GM23338 (cell line): ENCODE measurements around the gene PUDP. TPM values are rescaled to one million over a fixed set of nuclear protein-coding genes. Genes with fewer than 3 reads are reported as not detected.

ENCODE experiments used
- ATAC-seq: fragments of 200-7000 bp; cut with Tn5 transposase; 3 replicates; pipeline ENCODE4 v1.9.1; 2020
- DNase-seq: peaks from one replicate; pipeline ENCODE4 v3.0.0-alpha.2; 2015; ENCODE audit warnings: low spot score
- H2AFZ ChIP-seq: fragments of 200-600 bp; sonication (generic); 2 replicates; pipeline ENCODE4 v1.8.0; 2016; ENCODE audit warnings: antibody characterized with exemption, mild to moderate bottlenecking, moderate library complexity
- H3F3A ChIP-seq: fragments of 200-600 bp; sonication (generic); replicated peaks from 2 replicates; pipeline ENCODE4 v1.8.0; 2017; ENCODE audit warnings: antibody characterized with exemption, mixed run types, low read depth
- H3K27ac ChIP-seq: fragments of 200-600 bp; sonication (generic); 2 replicates; pipeline ENCODE4 v1.6.1; 2016; ENCODE audit warnings: low read depth
- H3K27me3 ChIP-seq: fragments of 200-600 bp; sonication (generic); 2 replicates; pipeline ENCODE4 v1.8.0; 2016; ENCODE audit warnings: mild to moderate bottlenecking, mixed run types, moderate library complexity; ENCODE audit not compliant: insufficient read depth
- H3K36me3 ChIP-seq: fragments of 200-600 bp; sonication (generic); 2 replicates; pipeline ENCODE4 v1.8.0; 2016; ENCODE audit warnings: mild to moderate bottlenecking; ENCODE audit not compliant: insufficient read depth
- H3K4me1 ChIP-seq: fragments of 200-600 bp; sonication (generic); 2 replicates; pipeline ENCODE4 v1.8.0; 2016; ENCODE audit warnings: mild to moderate bottlenecking, moderate library complexity; ENCODE audit not compliant: insufficient read depth
- H3K4me2 ChIP-seq: fragments of 200-600 bp; sonication (generic); 2 replicates; pipeline ENCODE4 v1.7.1; 2017; ENCODE audit warnings: mixed run types
- H3K4me3 ChIP-seq: fragments of 200-600 bp; sonication (generic); 2 replicates; pipeline ENCODE4 v1.6.1; 2016; ENCODE audit warnings: mixed run types
- H3K79me2 ChIP-seq: fragments of 200-600 bp; sonication (generic); replicated peaks from 2 replicates; pipeline ENCODE4 v1.8.0; 2017; ENCODE audit warnings: mild to moderate bottlenecking; ENCODE audit not compliant: insufficient read depth
- H3K9me2 ChIP-seq: fragments of 200-600 bp; sonication (generic); 2 replicates; pipeline ENCODE4 v1.8.0; 2017; ENCODE audit not compliant: insufficient read depth
- H4K20me1 ChIP-seq: fragments of 200-600 bp; sonication (generic); replicated peaks from 2 replicates; pipeline ENCODE4 v1.8.0; 2017; ENCODE audit warnings: mild to moderate bottlenecking; ENCODE audit not compliant: insufficient read depth
- H3K27ac Mint-ChIP-seq: 2 replicates; pipeline ENCODE4 v1.8.0; 2020; ENCODE audit warnings: inconsistent platforms, mild to moderate bottlenecking, moderate library complexity, mixed read lengths
- H3K27me3 Mint-ChIP-seq: 3 replicates; pipeline ENCODE4 v1.8.0; 2022; ENCODE audit warnings: low read depth, mild to moderate bottlenecking, moderate library complexity, mixed read lengths, inconsistent platforms; ENCODE audit not compliant: insufficient read depth, poor library complexity
- H3K36me3 Mint-ChIP-seq: 3 replicates; pipeline ENCODE4 v1.8.0; 2021; ENCODE audit warnings: low read depth, mild to moderate bottlenecking, inconsistent platforms, moderate library complexity, mixed read lengths
- H3K4me1 Mint-ChIP-seq: 3 replicates; pipeline ENCODE4 v1.8.0; 2020; ENCODE audit warnings: mild to moderate bottlenecking, inconsistent platforms, mixed read lengths
- H3K4me3 Mint-ChIP-seq: 3 replicates; pipeline ENCODE4 v1.8.0; 2021; ENCODE audit warnings: moderate library complexity, mild to moderate bottlenecking, inconsistent platforms, mixed read lengths
- H3K9me3 Mint-ChIP-seq: 3 replicates; pipeline ENCODE4 v1.8.0; 2020; ENCODE audit warnings: moderate library complexity, mild to moderate bottlenecking, inconsistent platforms, mixed read lengths
- CREB1 ChIP-seq: fragments of 250-450 bp; sonication (Bioruptor Pico); IDR thresholded peaks from 2 replicates; pipeline ENCODE4 v1.5.0; 2020; ENCODE audit warnings: low read depth, mild to moderate bottlenecking, moderate library complexity
- CTCF ChIP-seq, 2 experiments: fragments of 200-600 bp in 1 of 2; sonication (generic) in 1 of 2; conservative IDR thresholded peaks; 2 replicates each; pipeline versions ENCODE4 v1.5.1 to v1.6.1; 2016 to 2017; ENCODE audit warnings: antibody characterized with exemption in 2 of 2, low read depth in 2 of 2, mild to moderate bottlenecking in 2 of 2, moderate library complexity in 1 of 2
- ETS1 ChIP-seq: IDR thresholded peaks from 2 replicates; pipeline ENCODE4 v1.6.1; 2016; ENCODE audit warnings: antibody characterized with exemption
- EZH2 ChIP-seq: fragments of 200-600 bp; sonication (generic); IDR thresholded peaks from one replicate; pipeline ENCODE4 v1.8.0; 2017; ENCODE audit warnings: antibody characterized with exemption, mild to moderate bottlenecking, low read depth; ENCODE audit not compliant: unreplicated experiment
- NANOG ChIP-seq: IDR thresholded peaks from 2 replicates; pipeline ENCODE4 v1.6.1; 2016; ENCODE audit warnings: antibody characterized with exemption, borderline replicate concordance
- POLR2AphosphoS5 ChIP-seq: IDR thresholded peaks from 2 replicates; pipeline ENCODE4 v1.6.1; 2016; ENCODE audit warnings: antibody characterized with exemption, low read depth
- STAT1 ChIP-seq: IDR thresholded peaks from one replicate; pipeline ENCODE4 v1.6.1; 2016; ENCODE audit warnings: antibody characterized with exemption; ENCODE audit not compliant: unreplicated experiment
- ZNF114 ChIP-seq: fragments of 250-450 bp; sonication (Bioruptor Pico); IDR thresholded peaks from 2 replicates; pipeline ENCODE4 v1.5.0; 2020; ENCODE audit warnings: mild to moderate bottlenecking, moderate library complexity
- ZNF331 ChIP-seq: fragments of 250-450 bp; sonication (Bioruptor Pico); IDR thresholded peaks from 2 replicates; pipeline ENCODE4 v1.5.0; 2020; ENCODE audit warnings: low read depth, mild to moderate bottlenecking, moderate library complexity
- ZNF462 ChIP-seq: fragments of 250-450 bp; sonication (Bioruptor Pico); IDR thresholded peaks from 2 replicates; pipeline ENCODE4 v1.5.0; 2020; ENCODE audit warnings: mild to moderate bottlenecking, moderate library complexity
- polyA plus RNA-seq: library from polyadenylated mRNA; unstranded; fragments of >200 nt; fragmentation: Nextera tagmentation; extraction: Ambion mirVana; gene quantifications from 2 replicates; pipeline ENCODE4 v1.2.1, GENCODE V29; 2016
- total RNA-seq: library from RNA; depleted of rRNA; stranded (reverse); fragments of >200 nt; shearing (Covaris generic); gene quantifications from 2 replicates; pipeline ENCODE4 v1.2.3, GENCODE V29; 2014

PUDP gene
- total and polyA plus RNA-seq, 2 experiments from 2014 or later: 17.2 to 22.4 TPM

GRCh38 chrX:7092543-7092942 lies 55.4 kb downstream of the PUDP start (continued):
- TF ChIP-seq ZNF462 (CRISPR knock-in tag) (no peak), STAT1 (no peak), ZNF114 (CRISPR knock-in tag) (no peak), NANOG (no peak)

- no peak overlapping the region for H2AFZ ChIP-seq
- no peaks in the 10 kb centered on the region for H3K9me2 ChIP-seq
- H3K27ac Mint-ChIP-seq: no peak overlapping the region
- H3F3A ChIP-seq: no peaks in the 10 kb centered on the region
- H4K20me1 ChIP-seq: no peaks in the 10 kb centered on the region
- H3K4me1 Mint-ChIP-seq: peaks cover 16% of the 10 kb centered on the region
- DNase-seq (no peak), ATAC-seq (no peak)
- H3K27ac ChIP-seq: no peak overlapping the region
- no peaks in the 10 kb centered on the region for H3K36me3 Mint-ChIP-seq
- H3K4me2 ChIP-seq: no peak overlapping the region
- no peaks in the 10 kb centered on the region for H3K36me3 ChIP-seq
- H3K4me3 ChIP-seq: no peak overlapping the region
- no peaks in the 10 kb centered on the region for H3K27me3 ChIP-seq
- peaks cover 3% of the 10 kb centered on the region for H3K27me3 Mint-ChIP-seq
- H3K9me3 Mint-ChIP-seq: no peaks in the 10 kb centered on the region; the same call in 2 of the 3 replicates
- H3K4me3 Mint-ChIP-seq: no peak overlapping the region
- no peaks in the 10 kb centered on the region for H3K79me2 ChIP-seq
- H3K4me1 ChIP-seq: peaks cover 3% of the 10 kb centered on the region; the same call in 1 of the 2 replicates
- TF ChIP-seq NANOG (no peak), ETS1 (no peak), ZNF331 (CRISPR knock-in tag) (no peak), CTCF (conservative IDR thresholded peaks at IDR 0.05; ENCODE audit: low read depth in 2 of 2) (no peak), POLR2AphosphoS5 (no peak), CREB1 (CRISPR knock-in tag) (no peak), EZH2 (no peak), ZNF114 (CRISPR knock-in tag) (no peak)
Observed at GRCh38 chrX:7091923-7092322, 56.0 kb downstream of the PUDP start.
